ENCODE data around the gene CDH11. TPM values are rescaled to one million over a fixed set of nuclear protein-coding genes. Genes with fewer than 3 reads are reported as not detected.

CDH11 gene
- total and polyA plus RNA-seq, 10 donors: 4.3 to 721 (median 305) TPM

DNA sequence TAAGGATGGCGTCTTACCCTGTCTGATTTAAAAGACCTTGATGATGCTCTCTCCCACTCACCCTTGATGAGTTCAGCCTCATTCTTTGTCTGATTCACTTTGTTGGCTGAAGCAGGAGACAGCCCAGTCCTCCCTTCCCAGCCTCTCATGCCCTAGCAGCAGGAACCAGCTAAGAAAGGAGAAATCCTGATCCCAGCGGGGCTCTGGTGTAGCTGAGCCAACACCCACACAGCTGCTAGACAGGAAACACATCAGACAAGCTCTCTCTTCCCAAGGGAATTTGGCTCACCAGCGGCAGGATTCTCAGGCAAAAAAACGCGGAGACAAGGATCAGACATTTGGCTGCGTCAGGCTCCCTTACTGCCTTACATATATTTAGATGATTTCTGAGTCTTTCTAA is 211.5 kb downstream of the CDH11 start:
- intact Hi-C loops (cut with DNase I; ENCODE audit: low total_unique reads): no loop called here
- no peaks in the 10 kb centered on the region for H3K27me3 ChIP-seq (replicated peaks in 1 of 7)
- TF ChIP-seq POLR2A (IDR thresholded peaks at IDR 0.05): no peak
- TF ChIP-seq POLR2AphosphoS5 (IDR thresholded peaks at IDR 0.05): no peak
- no peak for TF ChIP-seq CTCF (IDR thresholded peaks at IDR 0.05 in 8 of 11, conservative IDR thresholded peaks at IDR 0.05 in 3 of 11)
- DNase-seq: no peak
- no peaks in the 10 kb centered on the region for H3K36me3 ChIP-seq
- peaks cover 0 to 8% (median 0%) of the 10 kb centered on the region in 8 donors for H3K9me3 ChIP-seq
- peaks cover 0 to 4% (median 0%) of the 10 kb centered on the region in 6 donors for H3K4me1 ChIP-seq
- no peak overlapping the region for H3K4me3 ChIP-seq
- H3K27ac ChIP-seq: no peak overlapping the region
- WGBS, 5 donors: 39 to 50% (median 46%) methylated on average over 6 of the region's 6 CpGs

DNA sequence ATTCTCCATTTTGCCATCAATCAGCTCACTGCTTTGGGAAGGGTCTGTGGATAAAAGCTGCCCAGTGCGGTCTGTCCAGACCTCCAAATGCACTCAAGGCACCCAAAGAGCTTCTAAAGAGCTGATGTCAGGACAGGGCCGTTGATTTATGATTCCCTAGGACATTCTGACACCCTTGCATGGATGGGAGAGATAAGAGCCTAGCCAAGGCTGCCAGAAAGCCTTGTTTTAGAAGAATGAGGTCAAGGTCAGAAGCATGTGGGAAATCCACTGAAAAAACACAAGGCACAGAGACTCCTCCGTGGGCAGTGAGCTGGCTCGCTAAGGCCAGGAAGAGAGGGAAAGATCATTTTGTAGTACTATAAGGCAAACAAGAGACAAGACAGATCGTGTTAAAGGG is 214.0 kb downstream of the CDH11 start:
- intact Hi-C loops (cut with DNase I; ENCODE audit: low total_unique reads): no loop called here
- peaks cover 0 to 4% (median 0%) of the 10 kb centered on the region in 6 donors for H3K4me1 ChIP-seq
- H3K36me3 ChIP-seq: no peaks in the 10 kb centered on the region
- TF ChIP-seq POLR2A (IDR thresholded peaks at IDR 0.05): no peak
- TF ChIP-seq POLR2AphosphoS5 (IDR thresholded peaks at IDR 0.05): no peak
- no peak for TF ChIP-seq CTCF (IDR thresholded peaks at IDR 0.05 in 8 of 11, conservative IDR thresholded peaks at IDR 0.05 in 3 of 11)
- WGBS, 5 donors: 29 to 37% (median 32%) methylated on average over 5 of the region's 5 CpGs
- H3K4me3 ChIP-seq: no peak overlapping the region
- H3K27ac ChIP-seq: no peak overlapping the region
- H3K9me3 ChIP-seq: peaks cover 0 to 15% (median 2%) of the 10 kb centered on the region in 8 donors
- no peaks in the 10 kb centered on the region for H3K27me3 ChIP-seq (replicated peaks in 1 of 7)
- DNase-seq: no peak

GRCh38 chr16:64903770-64904169 is 218.1 kb downstream of the CDH11 start:
- intact Hi-C loops (cut with DNase I; ENCODE audit: low total_unique reads): no loop called here
- TF ChIP-seq POLR2AphosphoS5 (IDR thresholded peaks at IDR 0.05): no peak
- TF ChIP-seq CTCF (IDR thresholded peaks at IDR 0.05 in 8 of 11, conservative IDR thresholded peaks at IDR 0.05 in 3 of 11): no peak
- TF ChIP-seq POLR2A (IDR thresholded peaks at IDR 0.05): no peak
- WGBS, 5 donors: 71 to 88% (median 80%) methylated on average over 3 of the region's 3 CpGs
- no peak for DNase-seq
- no peak overlapping the region for H3K4me3 ChIP-seq
- no peaks in the 10 kb centered on the region for H3K4me1 ChIP-seq
- no peaks in the 10 kb centered on the region for H3K27me3 ChIP-seq (replicated peaks in 1 of 7)
- peaks cover 0 to 11% (median 4%) of the 10 kb centered on the region in 8 donors for H3K9me3 ChIP-seq
- no peaks in the 10 kb centered on the region for H3K36me3 ChIP-seq
- no peak overlapping the region for H3K27ac ChIP-seq

GRCh38 chr16:64900517-64900916 is 221.3 kb downstream of the CDH11 start:
- Histone ChIP-seq H3K27ac (no peak overlapping the region), H3K4me1 (peaks cover 0 to 17% (median 4%) of the 10 kb centered on the region in 6 donors), H3K27me3 (replicated peaks in 1 of 7) (no peaks in the 10 kb centered on the region), H3K9me3 (peaks cover 0 to 8% (median 4%) of the 10 kb centered on the region in 8 donors), H3K36me3 (no peaks in the 10 kb centered on the region), H3K4me3 (no peak overlapping the region)
- 80 to 91% (median 89%) methylated on average over 2 of the region's 2 CpGs for WGBS, 5 donors
- intact Hi-C loops (cut with DNase I; ENCODE audit: low total_unique reads): no loop called here
- DNase-seq: no peak
- no peak for TF ChIP-seq POLR2AphosphoS5 (IDR thresholded peaks at IDR 0.05)
- TF ChIP-seq CTCF (IDR thresholded peaks at IDR 0.05 in 8 of 11, conservative IDR thresholded peaks at IDR 0.05 in 3 of 11): no peak
- TF ChIP-seq POLR2A (IDR thresholded peaks at IDR 0.05): no peak

Data from spleen (tissue), 11 donors.